ENCODE results near the gene TOMM40L. TPM values are rescaled to one million over a fixed set of nuclear protein-coding genes. Genes with fewer than 3 reads are reported as not detected.

TOMM40L gene
- total RNA-seq, 3 donors from 2014 or later: 6.9 to 9.4 (median 8.2) TPM

DNA sequence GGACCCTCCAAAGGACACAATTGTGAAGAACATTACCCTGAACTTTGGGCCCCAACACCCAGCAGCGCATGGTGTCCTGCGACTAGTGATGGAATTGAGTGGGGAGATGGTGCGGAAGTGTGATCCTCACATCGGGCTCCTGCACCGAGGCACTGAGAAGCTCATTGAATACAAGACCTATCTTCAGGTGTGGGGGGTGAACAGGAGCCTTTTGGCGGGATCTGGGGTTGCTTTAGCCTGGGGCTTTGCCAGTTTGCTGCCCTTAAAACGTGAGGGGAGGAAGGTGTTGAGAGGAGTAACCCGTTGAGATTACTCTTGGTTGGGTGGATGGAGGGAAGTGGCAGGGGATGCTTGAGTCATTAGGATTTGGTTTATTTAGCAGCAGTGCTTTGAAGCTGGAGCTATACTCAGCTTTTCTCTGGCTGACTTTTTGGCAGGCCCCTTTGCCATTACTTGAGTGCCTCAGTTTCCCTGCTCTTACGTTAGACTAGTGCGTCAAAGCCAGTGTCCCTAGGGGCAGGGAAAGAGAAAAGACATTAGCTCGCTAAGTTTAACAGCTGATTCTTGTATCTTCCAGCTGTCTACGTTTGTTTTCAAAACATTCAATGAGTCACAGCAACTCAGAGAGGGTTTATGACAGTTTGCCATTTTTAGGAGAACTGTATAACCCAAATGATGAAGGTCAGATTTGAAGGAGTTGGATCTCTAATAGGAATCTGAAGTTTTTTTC is 19.3 kb upstream of the TOMM40L start:
- no peak for DNase-seq (ENCODE audit: low spot score in 2 of 2)
- Histone ChIP-seq H3K27ac (peak overlapping the region; percentile 2 to 78), H3K27me3 (no peaks in the 10 kb centered on the region), H3K4me3 (no peak overlapping the region), H3K9me3 (no peaks in the 10 kb centered on the region), H3K36me3 (no peaks in the 10 kb centered on the region), H3K4me1 (peaks cover 0 to 3% of the 10 kb centered on the region in 2 donors)
- intact Hi-C loops (cut with DNase I; ENCODE audit: low total_unique reads): no loop called here
- TF ChIP-seq POLR2A (IDR thresholded peaks at IDR 0.05): no peak
- TF ChIP-seq POLR2AphosphoS5 (IDR thresholded peaks at IDR 0.05): no peak
- TF ChIP-seq, protein P1, sequence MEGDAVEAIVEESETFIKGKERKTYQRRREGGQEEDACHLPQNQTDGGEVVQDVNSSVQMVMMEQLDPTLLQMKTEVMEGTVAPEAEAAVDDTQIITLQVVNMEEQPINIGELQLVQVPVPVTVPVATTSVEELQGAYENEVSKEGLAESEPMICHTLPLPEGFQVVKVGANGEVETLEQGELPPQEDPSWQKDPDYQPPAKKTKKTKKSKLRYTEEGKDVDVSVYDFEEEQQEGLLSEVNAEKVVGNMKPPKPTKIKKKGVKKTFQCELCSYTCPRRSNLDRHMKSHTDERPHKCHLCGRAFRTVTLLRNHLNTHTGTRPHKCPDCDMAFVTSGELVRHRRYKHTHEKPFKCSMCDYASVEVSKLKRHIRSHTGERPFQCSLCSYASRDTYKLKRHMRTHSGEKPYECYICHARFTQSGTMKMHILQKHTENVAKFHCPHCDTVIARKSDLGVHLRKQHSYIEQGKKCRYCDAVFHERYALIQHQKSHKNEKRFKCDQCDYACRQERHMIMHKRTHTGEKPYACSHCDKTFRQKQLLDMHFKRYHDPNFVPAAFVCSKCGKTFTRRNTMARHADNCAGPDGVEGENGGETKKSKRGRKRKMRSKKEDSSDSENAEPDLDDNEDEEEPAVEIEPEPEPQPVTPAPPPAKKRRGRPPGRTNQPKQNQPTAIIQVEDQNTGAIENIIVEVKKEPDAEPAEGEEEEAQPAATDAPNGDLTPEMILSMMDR (IDR thresholded peaks at IDR 0.05): no peak

DNA sequence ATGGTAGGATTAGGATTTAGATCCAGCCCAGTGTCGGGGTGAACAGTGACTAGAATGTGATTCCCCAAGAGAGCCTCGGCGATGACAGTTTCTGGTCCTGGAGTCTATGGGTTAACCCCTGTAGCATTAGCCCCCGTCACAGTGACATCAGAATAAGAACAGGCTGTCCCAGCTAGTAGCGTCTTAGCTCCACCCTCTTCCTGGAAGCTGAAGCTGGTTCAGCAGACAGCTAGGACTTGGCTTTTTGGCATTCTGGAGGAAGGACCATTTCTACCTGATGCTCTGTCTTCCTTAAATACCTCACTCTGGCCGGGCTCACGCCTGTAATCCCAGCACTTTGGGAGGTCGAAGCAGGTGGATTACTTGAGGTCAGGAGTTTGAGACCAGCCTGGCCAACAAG is 18.7 kb upstream of the TOMM40L start:
- Histone ChIP-seq H3K9me3 (no peaks in the 10 kb centered on the region), H3K4me1 (peaks cover 0 to 3% of the 10 kb centered on the region in 2 donors), H3K4me3 (no peak overlapping the region), H3K27me3 (no peaks in the 10 kb centered on the region), H3K36me3 (no peaks in the 10 kb centered on the region), H3K27ac (peak overlapping the region; percentile 2 to 78)
- intact Hi-C loops (cut with DNase I; ENCODE audit: low total_unique reads): no loop called here
- no peak for DNase-seq (ENCODE audit: low spot score in 2 of 2)
- TF ChIP-seq, protein P1 (IDR thresholded peaks at IDR 0.05): no peak
- peak in 1 of 3 donors; percentile 76 for TF ChIP-seq POLR2AphosphoS5 (IDR thresholded peaks at IDR 0.05)
- TF ChIP-seq POLR2A (IDR thresholded peaks at IDR 0.05): no peak

- Histone ChIP-seq H3K4me3 (no peak overlapping the region), H3K27me3 (no peaks in the 10 kb centered on the region), H3K9me3 (no peaks in the 10 kb centered on the region), H3K27ac (peak overlapping the region in 1 of 2 donors; percentile 26), H3K4me1 (no peaks in the 10 kb centered on the region), H3K36me3 (peaks cover 5% of the 10 kb centered on the region)
- intact Hi-C loops (cut with DNase I; ENCODE audit: low total_unique reads): no loop called here
- peak in 1 of 3 donors; percentile 8 for TF ChIP-seq POLR2AphosphoS5 (IDR thresholded peaks at IDR 0.05)
- TF ChIP-seq, protein P1 (IDR thresholded peaks at IDR 0.05): peak; percentile 54 to 88 (median 85)
- TF ChIP-seq POLR2A (IDR thresholded peaks at IDR 0.05): no peak
- DNase-seq (ENCODE audit: low spot score in 2 of 2): peak; percentile 59 to 66
These were observed 16.0 kb upstream of the TOMM40L start for GRCh38 chr1:161209790-161210409.

DNA sequence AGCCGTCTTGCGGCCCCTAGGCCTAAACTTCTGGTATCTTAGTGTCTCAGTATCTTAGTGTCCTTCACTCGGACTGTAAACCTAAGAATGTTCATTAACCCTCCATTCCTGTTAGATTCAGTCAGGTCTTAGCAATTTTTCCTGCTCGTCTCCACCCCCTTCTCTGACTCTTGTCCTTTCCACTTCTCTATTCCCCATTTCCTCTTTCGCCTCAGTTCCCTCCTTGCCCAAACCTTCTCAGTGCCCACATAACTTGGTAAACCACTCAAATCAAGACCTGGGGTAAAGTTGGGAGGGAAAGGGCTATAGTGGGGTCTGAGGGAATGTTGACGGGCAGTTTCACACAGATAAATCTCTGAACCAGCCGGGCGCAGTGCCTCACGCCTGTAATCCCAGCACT is 11.5 kb upstream of the TOMM40L start:
- H3K36me3 ChIP-seq: peaks cover 5% of the 10 kb centered on the region
- no peaks in the 10 kb centered on the region for H3K4me1 ChIP-seq
- peak overlapping the region in 1 of 3 donors; percentile 43 for H3K4me3 ChIP-seq
- DNase-seq (ENCODE audit: low spot score in 2 of 2): no peak
- intact Hi-C loops (cut with DNase I; ENCODE audit: low total_unique reads): no loop called here
- H3K9me3 ChIP-seq: no peaks in the 10 kb centered on the region
- no peaks in the 10 kb centered on the region for H3K27me3 ChIP-seq
- TF ChIP-seq POLR2AphosphoS5 (IDR thresholded peaks at IDR 0.05) (no peak), POLR2A (IDR thresholded peaks at IDR 0.05) (no peak)
- TF ChIP-seq, protein P1 (IDR thresholded peaks at IDR 0.05): no peak
- H3K27ac ChIP-seq: no peak overlapping the region

DNA sequence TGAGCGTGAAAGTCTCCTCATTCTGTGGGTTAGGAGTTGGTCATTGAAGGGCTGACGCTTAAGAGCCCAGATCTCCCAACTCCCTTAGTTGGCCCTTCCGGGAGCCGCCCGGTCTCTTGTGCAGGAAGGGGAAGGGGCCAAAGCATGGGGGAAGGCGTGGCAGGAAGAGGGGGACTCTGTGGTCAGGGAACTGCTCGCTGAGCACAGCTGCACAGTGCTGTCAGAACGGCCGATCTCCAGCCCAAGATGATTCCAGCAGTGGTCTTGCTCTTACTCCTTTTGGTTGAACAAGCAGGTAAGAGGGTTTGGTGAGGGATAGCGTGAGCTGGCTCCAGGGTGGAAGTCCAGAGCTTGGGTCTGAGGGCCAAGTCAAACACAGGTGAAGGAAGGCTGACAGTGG is 10.8 kb upstream of the TOMM40L start, which contains the start of gene FCER1G:
TSS of gene FCER1G (plus strand) at position 220 of the 400 bp plus-strand sequence. CDS start at position 247, 27 bp downstream.
- no peaks in the 10 kb centered on the region for H3K9me3 ChIP-seq
- H3K4me1 ChIP-seq: no peaks in the 10 kb centered on the region
- TF ChIP-seq, protein P1 (IDR thresholded peaks at IDR 0.05): no peak
- TF ChIP-seq POLR2AphosphoS5 (IDR thresholded peaks at IDR 0.05): no peak
- TF ChIP-seq POLR2A (IDR thresholded peaks at IDR 0.05): no peak
- peak within 1 kb of the TSS; percentile 13 to 43 (median 40) for H3K4me3 ChIP-seq
- H3K36me3 ChIP-seq: peaks cover 5% of the 10 kb centered on the region
- H3K27ac ChIP-seq: peak within 1 kb of the TSS in 1 of 2 donors; percentile 78
- DNase-seq (ENCODE audit: low spot score in 2 of 2): no peak
- intact Hi-C loops (cut with DNase I; ENCODE audit: low total_unique reads): no loop called here
- no peaks in the 10 kb centered on the region for H3K27me3 ChIP-seq

All from breast epithelium (tissue), 4 donors.